ENCODE data around the gene FAR2.

The FAR2 gene

GRCh38 chr12:29223426-29223825, 74.3 kb downstream of the FAR2 start:
- no peak overlapping the region for H2AFZ ChIP-seq (ENCODE audit: low read depth, low read length)
- no peaks in the 10 kb centered on the region for H3K79me2 ChIP-seq (ENCODE audit: low read length)
- no peak overlapping the region for H3K27ac ChIP-seq (ENCODE audit: low read length)
- TF ChIP-seq CTCF (IDR thresholded peaks at IDR 0.05; ENCODE audit: low read depth, low read length) (no peak), EZH2phosphoT487 (IDR thresholded peaks at IDR 0.05; ENCODE audit: low read depth) (no peak)
- H3K9ac ChIP-seq (ENCODE audit: low read length) = no peak overlapping the region
- H3K4me3 ChIP-seq (ENCODE audit: low read length) = no peak overlapping the region
- H3K9me3 ChIP-seq (ENCODE audit: insufficient read depth, low read length) = no peaks in the 10 kb centered on the region
- no peak overlapping the region for H3K4me2 ChIP-seq (ENCODE audit: low read length)
- peaks cover 5% of the 10 kb centered on the region; the same call in 1 of the 2 replicates for H3K4me1 ChIP-seq (ENCODE audit: low read length)
- no peaks in the 10 kb centered on the region for H4K20me1 ChIP-seq (ENCODE audit: insufficient read depth, low read length)
- H3K36me3 ChIP-seq (replicated peaks; ENCODE audit: low read depth, low read length) = no peaks in the 10 kb centered on the region
- H3K27me3 ChIP-seq (ENCODE audit: low read depth, low read length) = no peaks in the 10 kb centered on the region

- Histone ChIP-seq H3K9ac (ENCODE audit: low read length) (no peak overlapping the region), H3K4me2 (ENCODE audit: low read length) (no peak overlapping the region), H3K9me3 (ENCODE audit: insufficient read depth, low read length) (no peaks in the 10 kb centered on the region), H3K36me3 (replicated peaks; ENCODE audit: low read depth, low read length) (no peaks in the 10 kb centered on the region), H2AFZ (ENCODE audit: low read depth, low read length) (no peak overlapping the region), H4K20me1 (ENCODE audit: insufficient read depth, low read length) (no peaks in the 10 kb centered on the region), H3K27me3 (ENCODE audit: low read depth, low read length) (no peaks in the 10 kb centered on the region), H3K4me1 (ENCODE audit: low read length) (peaks cover 5% of the 10 kb centered on the region; the same call in 1 of the 2 replicates), H3K27ac (ENCODE audit: low read length) (no peak overlapping the region), H3K4me3 (ENCODE audit: low read length) (no peak overlapping the region), H3K79me2 (ENCODE audit: low read length) (no peaks in the 10 kb centered on the region)
- no peak for TF ChIP-seq CTCF (IDR thresholded peaks at IDR 0.05; ENCODE audit: low read depth, low read length)
- no peak for TF ChIP-seq EZH2phosphoT487 (IDR thresholded peaks at IDR 0.05; ENCODE audit: low read depth)
Measured at GRCh38 chr12:29223956-29224543, 75.0 kb downstream of the FAR2 start.

- H3K9me3 ChIP-seq (ENCODE audit: insufficient read depth, low read length) = no peaks in the 10 kb centered on the region
- H2AFZ ChIP-seq (ENCODE audit: low read depth, low read length) = no peak overlapping the region
- no peaks in the 10 kb centered on the region for H3K36me3 ChIP-seq (replicated peaks; ENCODE audit: low read depth, low read length)
- H3K4me2 ChIP-seq (ENCODE audit: low read length) = no peak overlapping the region
- no peaks in the 10 kb centered on the region for H3K27me3 ChIP-seq (ENCODE audit: low read depth, low read length)
- no peak overlapping the region for H3K27ac ChIP-seq (ENCODE audit: low read length)
- no peak for TF ChIP-seq CTCF (IDR thresholded peaks at IDR 0.05; ENCODE audit: low read depth, low read length)
- TF ChIP-seq EZH2phosphoT487 (IDR thresholded peaks at IDR 0.05; ENCODE audit: low read depth) = no peak
- no peak overlapping the region for H3K4me3 ChIP-seq (ENCODE audit: low read length)
- peaks cover 5% of the 10 kb centered on the region; the same call in 1 of the 2 replicates for H3K4me1 ChIP-seq (ENCODE audit: low read length)
- no peak overlapping the region for H3K9ac ChIP-seq (ENCODE audit: low read length)
- H3K79me2 ChIP-seq (ENCODE audit: low read length) = no peaks in the 10 kb centered on the region
- no peaks in the 10 kb centered on the region for H4K20me1 ChIP-seq (ENCODE audit: insufficient read depth, low read length)
Measured at GRCh38 chr12:29224572-29224971, 75.5 kb downstream of the FAR2 start.

GRCh38 chr12:29225834-29226233, 76.8 kb downstream of the FAR2 start:
- no peaks in the 10 kb centered on the region for H3K27me3 ChIP-seq (ENCODE audit: low read depth, low read length)
- TF ChIP-seq CTCF (IDR thresholded peaks at IDR 0.05; ENCODE audit: low read depth, low read length) (no peak), EZH2phosphoT487 (IDR thresholded peaks at IDR 0.05; ENCODE audit: low read depth) (no peak)
- H3K27ac ChIP-seq (ENCODE audit: low read length) = no peak overlapping the region

More at GRCh38 chr12:29225834-29226233, 76.8 kb downstream of the FAR2 start:
- Histone ChIP-seq H4K20me1 (ENCODE audit: insufficient read depth, low read length) (no peaks in the 10 kb centered on the region), H3K9ac (ENCODE audit: low read length) (no peak overlapping the region), H3K36me3 (replicated peaks; ENCODE audit: low read depth, low read length) (no peaks in the 10 kb centered on the region), H3K79me2 (ENCODE audit: low read length) (no peaks in the 10 kb centered on the region), H3K4me3 (ENCODE audit: low read length) (no peak overlapping the region), H3K4me2 (ENCODE audit: low read length) (no peak overlapping the region), H3K9me3 (ENCODE audit: insufficient read depth, low read length) (no peaks in the 10 kb centered on the region), H3K4me1 (ENCODE audit: low read length) (no peaks in the 10 kb centered on the region), H2AFZ (ENCODE audit: low read depth, low read length) (no peak overlapping the region)

Measured in OCI-LY3 (cell line).